HepG2 (cell line): ENCODE data around the gene ASCC3. TPM values are rescaled to one million over a fixed set of nuclear protein-coding genes. Genes with fewer than 3 reads are reported as not detected.

Experiments
- DZIP1 ChIP-seq: sonication (generic); formaldehyde crosslinking; IDR thresholded peaks from 2 replicates; pipeline ENCODE4 v1.5.0; 2020; ENCODE audit warnings: mild to moderate bottlenecking, missing genetic modification reagents
- FOXA3 ChIP-seq: IDR thresholded peaks from 2 replicates; pipeline ENCODE4 v1.6.1; 2016; ENCODE audit warnings: missing genetic modification reagents, missing compliant biosample characterization
- GFI1 ChIP-seq: sonication (generic); formaldehyde crosslinking; IDR thresholded peaks from 2 replicates; pipeline ENCODE4 v1.5.0; 2020; ENCODE audit warnings: missing genetic modification reagents, mild to moderate bottlenecking, borderline replicate concordance
- HOXA9 ChIP-seq: sonication (generic); formaldehyde crosslinking; IDR thresholded peaks from 2 replicates; pipeline ENCODE4 v1.8.1; 2022; ENCODE audit warnings: missing genetic modification reagents, mild to moderate bottlenecking, moderate library complexity, borderline replicate concordance
- RNF2 ChIP-seq: fragments of 450-650 bp; conservative IDR thresholded peaks from 2 replicates; pipeline ENCODE4 v1.6.1; 2016; ENCODE audit warnings: low read depth
- SMAD3 ChIP-seq: sonication (generic); formaldehyde crosslinking; IDR thresholded peaks from 2 replicates; pipeline ENCODE4 v1.4.0; 2020; ENCODE audit warnings: missing genetic modification reagents
- TAF1 ChIP-seq: sonication (generic); formaldehyde crosslinking; IDR thresholded peaks from 2 replicates; pipeline ENCODE4 v1.4.0; 2020; ENCODE audit warnings: missing genetic modification reagents
- THAP9 ChIP-seq: sonication (generic); formaldehyde crosslinking; IDR thresholded peaks from 2 replicates; pipeline ENCODE4; 2020; ENCODE audit warnings: missing genetic modification reagents, mild to moderate bottlenecking, borderline replicate concordance
- ZNF619 ChIP-seq: sonication (generic); formaldehyde crosslinking; IDR thresholded peaks from 2 replicates; pipeline ENCODE4 v1.4.0; 2020; ENCODE audit warnings: mild to moderate bottlenecking, missing genetic modification reagents
- ZNF644 ChIP-seq: IDR thresholded peaks from 2 replicates; pipeline ENCODE4 v1.6.1; 2016; ENCODE audit warnings: low read depth
- ZNF883 ChIP-seq: sonication (generic); formaldehyde crosslinking; IDR thresholded peaks from 2 replicates; pipeline ENCODE4 v1.5.1; 2020; ENCODE audit warnings: mild to moderate bottlenecking, missing genetic modification reagents; ENCODE audit errors: not compliant biosample characterization
- polyA plus RNA-seq, 8 experiments: library from polyadenylated mRNA; depleted of rRNA in 3 of 8; stranded (reverse) in 7 of 8; unstranded in 1 of 8; fragments of >200 nt; fragmentation: Illumina TruSeq in 4 of 8; extraction: Trizol in 4 of 8; gene quantifications; 2 replicates each; pipeline versions ENCODE4 v1.2.1 to v1.2.3, GENCODE V29; 2011 to 2016; ENCODE audit warnings: low read depth in 4 of 8, missing spikeins in 1 of 8, mixed read lengths in 1 of 8; ENCODE audit not compliant: insufficient read depth in 1 of 8
- total RNA-seq, 5 experiments: library from RNA; depleted of rRNA; stranded (reverse); fragments of >200 nt; fragmentation: Illumina TruSeq; extraction: Trizol; gene quantifications; 2 replicates each; pipeline ENCODE4 v1.2.3, GENCODE V29; 2016; ENCODE audit warnings: low read depth in 1 of 5
- TF ChIP-seq, protein P1 (sequence below): sonication (generic); formaldehyde crosslinking; IDR thresholded peaks from 2 replicates; pipeline ENCODE4 v1.5.1; 2020; ENCODE audit warnings: mild to moderate bottlenecking, missing genetic modification reagents, moderate library complexity
- TF ChIP-seq, protein P2 (sequence below): sonication (generic); formaldehyde crosslinking; IDR thresholded peaks from 2 replicates; pipeline ENCODE4 v1.4.0; 2020; ENCODE audit warnings: missing genetic modification reagents

ASCC3 gene
- total and polyA plus RNA-seq, 2 of the 13 experiments (the other 11 are each of a cell fraction or from before 2014, with no cell fraction given), result 23.1 to 55.7 TPM

- TF ChIP-seq TAF1, result no peak
- TF ChIP-seq HOXA9, result no peak
- no peak for TF ChIP-seq GFI1
- TF ChIP-seq, protein P1, sequence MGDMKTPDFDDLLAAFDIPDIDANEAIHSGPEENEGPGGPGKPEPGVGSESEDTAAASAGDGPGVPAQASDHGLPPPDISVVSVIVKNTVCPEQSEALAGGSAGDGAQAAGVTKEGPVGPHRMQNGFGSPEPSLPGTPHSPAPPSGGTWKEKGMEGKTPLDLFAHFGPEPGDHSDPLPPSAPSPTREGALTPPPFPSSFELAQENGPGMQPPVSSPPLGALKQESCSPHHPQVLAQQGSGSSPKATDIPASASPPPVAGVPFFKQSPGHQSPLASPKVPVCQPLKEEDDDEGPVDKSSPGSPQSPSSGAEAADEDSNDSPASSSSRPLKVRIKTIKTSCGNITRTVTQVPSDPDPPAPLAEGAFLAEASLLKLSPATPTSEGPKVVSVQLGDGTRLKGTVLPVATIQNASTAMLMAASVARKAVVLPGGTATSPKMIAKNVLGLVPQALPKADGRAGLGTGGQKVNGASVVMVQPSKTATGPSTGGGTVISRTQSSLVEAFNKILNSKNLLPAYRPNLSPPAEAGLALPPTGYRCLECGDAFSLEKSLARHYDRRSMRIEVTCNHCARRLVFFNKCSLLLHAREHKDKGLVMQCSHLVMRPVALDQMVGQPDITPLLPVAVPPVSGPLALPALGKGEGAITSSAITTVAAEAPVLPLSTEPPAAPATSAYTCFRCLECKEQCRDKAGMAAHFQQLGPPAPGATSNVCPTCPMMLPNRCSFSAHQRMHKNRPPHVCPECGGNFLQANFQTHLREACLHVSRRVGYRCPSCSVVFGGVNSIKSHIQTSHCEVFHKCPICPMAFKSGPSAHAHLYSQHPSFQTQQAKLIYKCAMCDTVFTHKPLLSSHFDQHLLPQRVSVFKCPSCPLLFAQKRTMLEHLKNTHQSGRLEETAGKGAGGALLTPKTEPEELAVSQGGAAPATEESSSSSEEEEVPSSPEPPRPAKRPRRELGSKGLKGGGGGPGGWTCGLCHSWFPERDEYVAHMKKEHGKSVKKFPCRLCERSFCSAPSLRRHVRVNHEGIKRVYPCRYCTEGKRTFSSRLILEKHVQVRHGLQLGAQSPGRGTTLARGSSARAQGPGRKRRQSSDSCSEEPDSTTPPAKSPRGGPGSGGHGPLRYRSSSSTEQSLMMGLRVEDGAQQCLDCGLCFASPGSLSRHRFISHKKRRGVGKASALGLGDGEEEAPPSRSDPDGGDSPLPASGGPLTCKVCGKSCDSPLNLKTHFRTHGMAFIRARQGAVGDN, result peak; percentile 53
- TF ChIP-seq, protein P2, sequence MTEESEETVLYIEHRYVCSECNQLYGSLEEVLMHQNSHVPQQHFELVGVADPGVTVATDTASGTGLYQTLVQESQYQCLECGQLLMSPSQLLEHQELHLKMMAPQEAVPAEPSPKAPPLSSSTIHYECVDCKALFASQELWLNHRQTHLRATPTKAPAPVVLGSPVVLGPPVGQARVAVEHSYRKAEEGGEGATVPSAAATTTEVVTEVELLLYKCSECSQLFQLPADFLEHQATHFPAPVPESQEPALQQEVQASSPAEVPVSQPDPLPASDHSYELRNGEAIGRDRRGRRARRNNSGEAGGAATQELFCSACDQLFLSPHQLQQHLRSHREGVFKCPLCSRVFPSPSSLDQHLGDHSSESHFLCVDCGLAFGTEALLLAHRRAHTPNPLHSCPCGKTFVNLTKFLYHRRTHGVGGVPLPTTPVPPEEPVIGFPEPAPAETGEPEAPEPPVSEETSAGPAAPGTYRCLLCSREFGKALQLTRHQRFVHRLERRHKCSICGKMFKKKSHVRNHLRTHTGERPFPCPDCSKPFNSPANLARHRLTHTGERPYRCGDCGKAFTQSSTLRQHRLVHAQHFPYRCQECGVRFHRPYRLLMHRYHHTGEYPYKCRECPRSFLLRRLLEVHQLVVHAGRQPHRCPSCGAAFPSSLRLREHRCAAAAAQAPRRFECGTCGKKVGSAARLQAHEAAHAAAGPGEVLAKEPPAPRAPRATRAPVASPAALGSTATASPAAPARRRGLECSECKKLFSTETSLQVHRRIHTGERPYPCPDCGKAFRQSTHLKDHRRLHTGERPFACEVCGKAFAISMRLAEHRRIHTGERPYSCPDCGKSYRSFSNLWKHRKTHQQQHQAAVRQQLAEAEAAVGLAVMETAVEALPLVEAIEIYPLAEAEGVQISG, result 0 out of 2 replicates have a peak, but pooled peaks have one; percentile 22
- TF ChIP-seq THAP9, result no peak
- peak; percentile 7; the same call in 1 of the 2 replicates for TF ChIP-seq ZNF644 (CRISPR knock-in tag)
- peak; percentile 73 for TF ChIP-seq FOXA3 (CRISPR knock-in tag)
- TF ChIP-seq ZNF619 (CRISPR knock-in tag), result no peak
- 0 out of 2 replicates have a peak, but pooled peaks have one; percentile 33 for TF ChIP-seq RNF2
- TF ChIP-seq ZNF883 (CRISPR knock-in tag), result peak; percentile 49
- TF ChIP-seq SMAD3 (CRISPR knock-in tag), result no peak
- TF ChIP-seq DZIP1, result no peak
Observed at GRCh38 chr6:100913400-100914276, 32.5 kb upstream of the ASCC3 start (continued).
